CD4-positive, CD25-positive, alpha-beta regulatory T cell (primary cell): Measurements from ENCODE around the gene TPST2. TPM values are rescaled to one million over a fixed set of nuclear protein-coding genes. Genes with fewer than 3 reads are reported as not detected.
A peak's percentile ranks its signal among the peaks of the same experiment; 100 is the strongest.

Experiments used
- ATAC-seq, 2 donors: fragments of 150-1000 bp; cut with Tn5 transposase; one replicate each; pipeline ENCODE4 v1.10.0; 2021; ENCODE audit warnings: low read depth in 2 of 2, moderate number of reproducible peaks in 2 of 2, moderate library complexity in 1 of 2
- DNase-seq, 3 donors: peaks; one replicate each; pipeline versions ENCODE4 v3.0.0 to v3.0.0-alpha.2; 2012 to 2022; ENCODE audit warnings: mixed read lengths in 1 of 3
- H3K27ac ChIP-seq: one replicate; pipeline ENCODE4 v1.7.0; 2013; ENCODE audit warnings: mild to moderate bottlenecking, low read length; ENCODE audit not compliant: insufficient read depth, poor library complexity, severe bottlenecking
- H3K27me3 ChIP-seq: one replicate; pipeline ENCODE4 v1.7.0; 2013; ENCODE audit warnings: low read length; ENCODE audit not compliant: control insufficient read depth, insufficient read depth
- H3K36me3 ChIP-seq: one replicate; pipeline ENCODE4 v1.7.0; 2013; ENCODE audit warnings: mild to moderate bottlenecking, low read length, moderate library complexity; ENCODE audit not compliant: control insufficient read depth, insufficient read depth
- H3K4me1 ChIP-seq: 2 replicates; pipeline ENCODE4 v1.7.0; 2013; ENCODE audit warnings: mild to moderate bottlenecking, low read length; ENCODE audit not compliant: insufficient read depth, control insufficient read depth, poor library complexity, severe bottlenecking
- H3K4me3 ChIP-seq: one replicate; pipeline ENCODE4 v1.7.0; 2013; ENCODE audit warnings: low read depth, mild to moderate bottlenecking, low read length, moderate library complexity
- H3K9me3 ChIP-seq, 2 experiments: 1 replicate in 1 of 2; 2 replicates in 1 of 2; pipeline ENCODE4 v1.7.0; 2013; ENCODE audit warnings: low read length in 2 of 2, mild to moderate bottlenecking in 1 of 2, moderate library complexity in 1 of 2; ENCODE audit not compliant: control insufficient read depth in 2 of 2
- H3K27ac Mint-ChIP-seq, 3 donors: one replicate each; pipeline ENCODE4 v1.8.0; 2020 to 2022; ENCODE audit warnings: mild to moderate bottlenecking in 3 of 3, mixed read lengths in 3 of 3, moderate library complexity in 2 of 3
- H3K27me3 Mint-ChIP-seq: one replicate; pipeline ENCODE4 v1.8.0; 2022; ENCODE audit warnings: mild to moderate bottlenecking, mixed read lengths
- H3K36me3 Mint-ChIP-seq: one replicate; pipeline ENCODE4 v1.8.0; 2020; ENCODE audit warnings: mixed read lengths
- H3K4me1 Mint-ChIP-seq, 4 donors: one replicate each; pipeline ENCODE4 v1.8.0; 2020 to 2022; ENCODE audit warnings: mixed read lengths in 4 of 4, mild to moderate bottlenecking in 1 of 4
- H3K4me3 Mint-ChIP-seq, 4 donors: one replicate each; pipeline ENCODE4 v1.8.0; 2020 to 2022; ENCODE audit warnings: mild to moderate bottlenecking in 4 of 4, mixed read lengths in 4 of 4, moderate library complexity in 3 of 4
- H3K9me3 Mint-ChIP-seq, 7 donors: one replicate each; pipeline ENCODE4 v1.8.0; 2020 to 2022; ENCODE audit warnings: mixed read lengths in 7 of 7, mild to moderate bottlenecking in 3 of 7, moderate library complexity in 2 of 7
- polyA plus RNA-seq, 4 donors: library from polyadenylated mRNA; unstranded; fragments of 300-500 nt; fragmentation: Illumina TruSeq; gene quantifications; one replicate each; pipeline ENCODE4 v1.2.3, GENCODE V29; 2021
- total RNA-seq: library from RNA; stranded (reverse); gene quantifications from one replicate; pipeline ENCODE4 v1.2.3, GENCODE V29; 2022

Gene TPST2
- total and polyA plus RNA-seq, 5 donors from 2014 or later, result 36.0 to 64.6 (median 55.0) TPM

DNA sequence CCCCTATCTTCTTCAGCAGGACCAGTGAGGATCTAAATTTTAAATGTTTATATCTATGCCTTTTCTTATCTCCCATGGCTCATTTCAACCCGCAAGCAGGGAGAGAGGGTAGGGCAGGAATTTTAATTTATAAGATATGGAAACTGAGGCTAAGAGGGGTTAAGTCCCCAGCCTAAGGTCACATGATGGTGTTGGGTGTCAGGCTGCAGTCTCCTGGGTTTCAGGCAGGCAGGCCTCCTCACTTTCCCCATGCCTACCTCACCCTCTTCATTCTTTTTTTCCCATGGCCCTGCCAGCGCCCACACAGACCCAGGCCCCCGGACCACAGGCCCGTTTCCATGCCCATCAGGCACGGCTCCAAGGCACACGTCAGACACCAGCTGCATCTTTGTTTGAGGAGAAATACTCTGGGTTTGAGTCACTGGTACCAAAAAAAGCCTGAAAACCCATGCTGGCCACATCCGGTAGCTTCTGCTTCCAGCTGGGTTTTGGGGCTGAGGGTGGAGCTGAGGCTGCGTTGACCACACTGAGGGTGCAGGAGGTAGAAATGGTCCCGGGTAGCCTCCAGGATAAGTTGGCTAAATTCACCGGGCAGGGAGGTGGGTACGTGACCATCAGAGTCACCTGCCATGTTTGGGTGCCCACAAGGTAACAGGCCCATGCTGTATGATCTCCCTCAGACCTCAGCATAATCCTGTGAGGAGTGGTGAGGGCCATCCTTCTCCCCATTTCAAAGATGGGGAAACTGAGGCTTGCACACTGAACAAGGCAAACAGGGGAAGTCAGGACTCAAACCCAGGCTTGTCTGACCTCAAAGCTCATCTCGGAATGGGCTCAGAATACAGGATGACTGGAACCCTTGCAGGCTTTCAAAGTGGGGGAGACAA, 20.4 kb upstream of the TPST2 start:
- Histone ChIP-seq H3K4me1 (peaks cover 11% of the 10 kb centered on the region), H3K4me3 (no peak overlapping the region), H3K27me3 (no peaks in the 10 kb centered on the region), H3K27ac (no peak overlapping the region), H3K36me3 (no peaks in the 10 kb centered on the region), H3K9me3 (no peaks in the 10 kb centered on the region)
- DNase-seq (peak in 2 of 3 donors; percentile 22 to 72), ATAC-seq (peak; percentile 52 to 59)
- H3K27me3 Mint-ChIP-seq, result no peaks in the 10 kb centered on the region
- H3K4me3 Mint-ChIP-seq, result peak overlapping the region in 2 of 4 donors; percentile 61 to 71
- H3K4me1 Mint-ChIP-seq, result peaks cover 0 to 19% (median 5%) of the 10 kb centered on the region in 4 donors
- peak overlapping the region in 2 of 3 donors; percentile 12 to 67 for H3K27ac Mint-ChIP-seq
- peaks cover 0 to 1% (median 0%) of the 10 kb centered on the region in 7 donors for H3K9me3 Mint-ChIP-seq
- H3K36me3 Mint-ChIP-seq, result no peaks in the 10 kb centered on the region

DNA sequence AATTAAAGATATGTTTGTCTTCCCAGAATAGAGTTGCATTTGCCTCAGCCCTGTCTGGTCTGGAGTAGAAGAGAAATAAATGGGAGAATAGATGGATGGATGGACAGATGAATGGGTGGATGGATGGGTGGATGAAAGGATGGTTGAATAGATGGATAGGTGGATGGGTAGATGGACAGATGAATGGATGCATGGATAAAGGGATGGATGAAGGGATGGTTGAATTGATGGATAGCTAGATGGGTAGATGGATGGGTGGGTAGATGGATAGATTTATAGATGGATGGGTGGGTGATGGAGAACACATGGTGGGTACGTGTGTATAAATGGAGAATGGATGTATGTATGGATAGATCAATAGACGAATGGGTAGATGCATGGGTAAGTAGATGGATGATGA, 19.4 kb upstream of the TPST2 start:
- Mint-ChIP-seq H3K27ac (no peak overlapping the region), H3K4me3 (no peak overlapping the region), H3K4me1 (peaks cover 0 to 17% (median 5%) of the 10 kb centered on the region in 4 donors), H3K36me3 (no peaks in the 10 kb centered on the region), H3K9me3 (peaks cover 0 to 1% (median 0%) of the 10 kb centered on the region in 7 donors), H3K27me3 (no peaks in the 10 kb centered on the region)
- Histone ChIP-seq H3K36me3 (no peaks in the 10 kb centered on the region), H3K9me3 (no peaks in the 10 kb centered on the region), H3K27ac (no peak overlapping the region), H3K4me3 (no peak overlapping the region), H3K4me1 (peaks cover 11% of the 10 kb centered on the region), H3K27me3 (no peaks in the 10 kb centered on the region)
- DNase-seq (no peak), ATAC-seq (no peak)

DNA sequence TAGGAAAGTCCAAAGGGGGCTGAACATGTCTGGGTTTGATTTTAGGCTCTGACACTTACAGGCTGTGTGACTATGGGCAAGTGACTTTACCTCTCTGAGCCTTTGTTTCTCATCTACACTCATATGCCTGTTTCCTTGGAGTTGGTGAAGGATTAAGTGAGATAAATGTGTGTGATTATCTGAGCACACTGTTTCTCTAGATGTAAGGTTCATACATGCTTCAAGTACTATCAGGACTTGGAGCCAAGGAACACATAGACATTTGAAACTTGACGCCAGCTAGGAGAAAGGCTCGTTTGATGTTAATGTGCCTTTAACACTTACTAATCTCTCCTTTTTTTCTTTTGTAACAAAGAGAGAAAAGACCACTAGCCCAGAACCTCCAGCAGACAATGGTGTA, 18.2 kb upstream of the TPST2 start:
- H3K9me3 Mint-ChIP-seq, result peaks cover 0 to 4% (median 0%) of the 10 kb centered on the region in 7 donors
- Histone ChIP-seq H3K9me3 (no peaks in the 10 kb centered on the region), H3K27ac (no peak overlapping the region), H3K4me1 (peaks cover 11% of the 10 kb centered on the region), H3K36me3 (no peaks in the 10 kb centered on the region), H3K4me3 (no peak overlapping the region), H3K27me3 (no peaks in the 10 kb centered on the region)
- H3K27me3 Mint-ChIP-seq, result no peaks in the 10 kb centered on the region
- H3K4me1 Mint-ChIP-seq, result peaks cover 0 to 19% (median 5%) of the 10 kb centered on the region in 4 donors
- H3K4me3 Mint-ChIP-seq, result no peak overlapping the region
- DNase-seq (no peak), ATAC-seq (no peak)
- no peak overlapping the region for H3K27ac Mint-ChIP-seq
- H3K36me3 Mint-ChIP-seq, result no peaks in the 10 kb centered on the region

DNA sequence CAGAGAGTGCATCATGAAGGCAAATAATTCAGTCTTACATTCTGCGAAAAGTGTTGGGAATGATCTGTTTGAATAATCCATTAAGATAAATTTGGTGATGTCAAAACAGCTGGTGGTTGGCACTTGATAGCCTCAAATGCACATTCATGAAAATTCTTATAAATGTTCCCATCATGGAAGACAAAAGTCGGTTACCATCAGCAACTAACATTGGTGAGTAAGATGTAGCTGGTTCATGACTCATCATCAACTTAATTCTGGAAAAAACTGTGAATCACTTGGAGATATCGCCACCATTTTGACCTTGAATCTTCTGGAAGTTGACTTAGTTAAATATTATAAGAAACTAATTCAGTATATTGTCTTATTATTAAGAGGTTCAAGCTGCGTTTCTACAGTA, 16.7 kb upstream of the TPST2 start:
- DNase-seq (no peak), ATAC-seq (no peak)
- Mint-ChIP-seq H3K36me3 (no peaks in the 10 kb centered on the region), H3K4me1 (peaks cover 0 to 19% (median 5%) of the 10 kb centered on the region in 4 donors), H3K27me3 (no peaks in the 10 kb centered on the region), H3K4me3 (no peak overlapping the region), H3K9me3 (peaks cover 0 to 4% (median 0%) of the 10 kb centered on the region in 7 donors), H3K27ac (no peak overlapping the region)
- H3K27me3 ChIP-seq, result no peaks in the 10 kb centered on the region
- no peak overlapping the region for H3K4me3 ChIP-seq
- H3K36me3 ChIP-seq, result no peaks in the 10 kb centered on the region
- H3K9me3 ChIP-seq, result no peaks in the 10 kb centered on the region
- H3K4me1 ChIP-seq, result peaks cover 11% of the 10 kb centered on the region
- no peak overlapping the region for H3K27ac ChIP-seq

DNA sequence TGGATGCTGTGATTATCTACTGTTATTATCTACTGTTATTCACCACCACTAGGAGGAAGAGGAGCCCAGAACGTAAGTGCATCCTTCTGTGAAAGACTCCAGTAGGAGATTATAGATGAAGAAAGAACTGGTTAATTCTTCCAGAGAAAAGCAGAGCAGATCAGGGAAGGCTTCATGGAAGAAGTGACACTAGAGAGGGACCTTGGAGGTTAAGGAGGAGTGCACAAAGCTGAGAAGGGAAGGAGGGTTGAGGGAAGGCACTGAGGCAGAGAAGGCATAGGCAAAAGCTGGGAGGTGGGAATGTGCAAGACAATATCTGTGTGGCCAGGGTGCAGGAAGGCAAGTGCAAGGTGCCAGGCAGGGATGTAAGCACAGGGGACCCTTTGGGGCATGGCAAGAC, 14.4 kb upstream of the TPST2 start:
- Mint-ChIP-seq H3K27ac (peak overlapping the region in 1 of 3 donors; percentile 31), H3K36me3 (no peaks in the 10 kb centered on the region), H3K4me1 (peaks cover 0 to 5% (median 0%) of the 10 kb centered on the region in 4 donors), H3K27me3 (no peaks in the 10 kb centered on the region), H3K4me3 (no peak overlapping the region), H3K9me3 (peaks cover 0 to 4% (median 0%) of the 10 kb centered on the region in 7 donors)
- Histone ChIP-seq H3K4me3 (no peak overlapping the region), H3K9me3 (no peaks in the 10 kb centered on the region), H3K36me3 (no peaks in the 10 kb centered on the region), H3K27me3 (no peaks in the 10 kb centered on the region), H3K27ac (no peak overlapping the region), H3K4me1 (no peaks in the 10 kb centered on the region)
- DNase-seq (no peak), ATAC-seq (no peak)

DNA sequence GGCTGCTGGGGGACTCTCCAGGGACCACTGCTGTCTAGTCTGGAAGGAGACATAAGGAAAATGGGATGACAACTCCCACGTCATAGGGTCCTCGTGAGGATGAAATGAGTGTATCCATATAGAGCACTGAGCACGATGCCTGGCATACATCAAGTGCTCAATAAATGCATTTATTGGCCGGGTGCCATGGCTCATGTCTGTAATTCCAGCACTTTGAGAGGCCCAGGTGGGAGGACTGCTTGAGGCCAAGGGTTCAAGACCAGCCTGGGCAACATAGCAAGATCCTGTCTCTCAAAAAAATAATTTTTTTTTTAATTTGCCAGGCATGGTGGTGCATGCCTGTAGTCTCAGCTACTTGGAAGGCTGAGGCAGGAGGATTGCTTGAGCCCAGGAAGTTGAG, 12.2 kb upstream of the TPST2 start:
- peaks cover 0 to 5% (median 1%) of the 10 kb centered on the region in 4 donors for H3K4me1 Mint-ChIP-seq
- peak overlapping the region in 1 of 3 donors; percentile 42 for H3K27ac Mint-ChIP-seq
- Histone ChIP-seq H3K27ac (no peak overlapping the region), H3K36me3 (no peaks in the 10 kb centered on the region), H3K4me1 (no peaks in the 10 kb centered on the region), H3K4me3 (no peak overlapping the region), H3K9me3 (no peaks in the 10 kb centered on the region), H3K27me3 (no peaks in the 10 kb centered on the region)
- no peak for DNase-seq
- no peak for ATAC-seq
- no peaks in the 10 kb centered on the region for H3K36me3 Mint-ChIP-seq
- no peaks in the 10 kb centered on the region for H3K27me3 Mint-ChIP-seq
- H3K4me3 Mint-ChIP-seq, result no peak overlapping the region
- H3K9me3 Mint-ChIP-seq, result peaks cover 0 to 4% (median 0%) of the 10 kb centered on the region in 7 donors

DNA sequence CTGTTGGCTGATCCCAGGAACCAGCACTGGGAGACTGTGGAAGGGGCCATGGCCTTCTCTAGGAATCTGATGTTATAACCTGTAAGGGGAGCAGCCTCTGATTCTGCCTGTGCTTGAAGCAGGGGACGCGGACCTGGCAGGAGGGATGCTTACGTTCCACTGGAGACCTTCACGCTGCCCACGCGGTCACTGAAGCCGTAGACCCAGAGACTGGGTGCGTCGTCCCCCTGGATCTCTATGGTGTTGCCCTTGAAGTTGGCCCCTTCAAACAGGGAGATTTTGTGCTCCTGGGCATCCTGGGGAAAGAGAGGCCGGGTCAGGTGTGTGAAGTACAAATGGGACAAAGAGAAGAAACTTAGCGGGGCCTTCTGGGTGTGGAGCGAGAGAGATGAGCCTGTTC, 11.8 kb upstream of the TPST2 start:
- Histone ChIP-seq H3K27me3 (no peaks in the 10 kb centered on the region), H3K4me1 (no peaks in the 10 kb centered on the region), H3K4me3 (no peak overlapping the region), H3K36me3 (no peaks in the 10 kb centered on the region), H3K9me3 (no peaks in the 10 kb centered on the region), H3K27ac (no peak overlapping the region)
- no peak for ATAC-seq
- DNase-seq, result no peak
- Mint-ChIP-seq H3K4me3 (no peak overlapping the region), H3K4me1 (peaks cover 0 to 7% (median 1%) of the 10 kb centered on the region in 4 donors), H3K9me3 (peaks cover 0 to 4% (median 0%) of the 10 kb centered on the region in 7 donors), H3K27ac (peak overlapping the region in 1 of 3 donors; percentile 42), H3K36me3 (no peaks in the 10 kb centered on the region), H3K27me3 (no peaks in the 10 kb centered on the region)
